K562 (cell line): Measurements from ENCODE around the gene VSIG10L. TPM values are rescaled to one million over a fixed set of nuclear protein-coding genes. Genes with fewer than 3 reads are reported as not detected.

Source experiments
- HCFC1 ChIP-seq: IDR thresholded peaks from 2 replicates; pipeline ENCODE4 v1.6.1; 2012; ENCODE audit warnings: low read depth, low read length, improper control_type of control experiment
- HSF4 ChIP-seq: fragments of 250-450 bp; sonication (Bioruptor Pico); IDR thresholded peaks from 2 replicates; pipeline ENCODE4 v2.1.2; 2022; ENCODE audit warnings: mild to moderate bottlenecking, moderate library complexity, borderline replicate concordance
- PML ChIP-seq: IDR thresholded peaks from 2 replicates; pipeline ENCODE4 v1.6.1; 2012; ENCODE audit warnings: low read length, inconsistent platforms
- POLR2G ChIP-seq: fragments of 200-400 bp; formaldehyde crosslinking; IDR thresholded peaks from 2 replicates; pipeline ENCODE4 v1.6.1; 2017; ENCODE audit warnings: low read depth, mild to moderate bottlenecking, antibody characterized with exemption, low read length, moderate library complexity
- POU5F1 ChIP-seq: fragments of 150-350 bp; IDR thresholded peaks from 2 replicates; pipeline ENCODE4 v1.6.1; 2014; ENCODE audit warnings: borderline replicate concordance, low read length, low read depth, mild to moderate bottlenecking; ENCODE audit not compliant: partially characterized antibody
- RBFOX2 ChIP-seq: fragments of 200-400 bp; formaldehyde crosslinking; IDR thresholded peaks from 2 replicates; pipeline ENCODE4 v1.6.1; 2017; ENCODE audit warnings: low read depth, mild to moderate bottlenecking, low read length, moderate library complexity
- RUNX1 ChIP-seq: sonication (generic); IDR thresholded peaks from 2 replicates; pipeline ENCODE4 v1.6.1; 2016; ENCODE audit warnings: antibody characterized with exemption, low read depth
- SAFB ChIP-seq: fragments of 200-400 bp; formaldehyde crosslinking; IDR thresholded peaks from 2 replicates; pipeline ENCODE4 v1.6.1; 2017; ENCODE audit warnings: low read depth, low read length, borderline replicate concordance
- ZNF263 ChIP-seq: sonication (generic); formaldehyde crosslinking; IDR thresholded peaks from 2 replicates; pipeline ENCODE4 v1.8.0; 2022; ENCODE audit warnings: mild to moderate bottlenecking, missing genetic modification reagents, borderline replicate concordance
- ZNF318 ChIP-seq, 2 experiments: fragments of 450-650 bp; IDR thresholded peaks; 2 replicates each; pipeline ENCODE4 v1.6.1; 2016; ENCODE audit warnings: mild to moderate bottlenecking in 2 of 2, borderline replicate concordance in 1 of 2, low read depth in 1 of 2, moderate library complexity in 1 of 2
- polyA plus RNA-seq, 8 experiments: library from polyadenylated mRNA; depleted of rRNA in 4 of 8; stranded (reverse) in 5 of 8; unstranded in 3 of 8; fragments of >200 nt; fragmentation: Nextera tagmentation in 2 of 8; fragmentation: Illumina TruSeq in 1 of 8; extraction: Ambion mirVana in 2 of 8; extraction: Trizol in 1 of 8; gene quantifications; 2 replicates each; pipeline versions ENCODE4 v1.2.1 to v1.2.3, GENCODE V29; 2011 to 2014; ENCODE audit warnings: inconsistent platforms in 1 of 8, missing spikeins in 1 of 8
- total RNA-seq, 7 experiments: library from RNA; depleted of rRNA in 6 of 7; stranded (reverse); fragments of >200 nt in 6 of 7; fragmentation: Illumina TruSeq in 2 of 7; extraction: Trizol in 2 of 7; gene quantifications; 2 replicates each; pipeline versions ENCODE4 v1.2.1 to v1.2.3, GENCODE V29; 2011 to 2021; ENCODE audit warnings: low replicate concordance in 1 of 7

The VSIG10L gene
- total and polyA plus RNA-seq, 9 of the 15 experiments (the other 6 are each of a cell fraction or from before 2014, with no cell fraction given), result 1.1 to 7.6 (median 2.2) TPM

GRCh38 chr19:51351266-51351990 is 9.5 kb upstream of the VSIG10L start (continued):
- TF ChIP-seq ZNF318 (IDR thresholded peaks at IDR 0.05; ENCODE audit: borderline replicate concordance in 1 of 2, low read depth in 1 of 2) (no peak), POU5F1 (no peak), HCFC1 (0 out of 2 replicates have a peak, but pooled peaks have one; percentile 3), PML (no peak), SAFB (no peak), POLR2G (0 out of 2 replicates have a peak, but pooled peaks have one; percentile 16), RUNX1 (no peak), HSF4 (CRISPR knock-in tag) (no peak), RBFOX2 (0 out of 2 replicates have a peak, but pooled peaks have one; percentile 22), ZNF263 (peak; percentile 22; the same call in 1 of the 2 replicates)
